Liver (tissue), 9 donors: ENCODE measurements around the gene PYGO2. TPM values are rescaled to one million over a fixed set of nuclear protein-coding genes. Genes with fewer than 3 reads are reported as not detected.

ENCODE experiments used
- DNase-seq: peaks from one replicate; pipeline ENCODE4 v3.0.0-alpha.2; 2017; ENCODE audit warnings: low spot score
- H3K27ac ChIP-seq, 2 donors: one replicate each; pipeline ENCODE4 v1.7.0; 2013; ENCODE audit warnings: inconsistent platforms in 2 of 2, low read length in 2 of 2, control low read depth in 1 of 2, low read depth in 1 of 2, mild to moderate bottlenecking in 1 of 2
- H3K27me3 ChIP-seq, 4 donors: one replicate each; pipeline versions ENCODE4 v1.6.1 to v1.7.0; 2013; ENCODE audit warnings: low read length in 3 of 4, inconsistent platforms in 1 of 4, mild to moderate bottlenecking in 1 of 4, moderate library complexity in 1 of 4; ENCODE audit not compliant: control insufficient read depth in 4 of 4, insufficient read depth in 4 of 4
- H3K36me3 ChIP-seq, 4 donors: one replicate each; pipeline versions ENCODE4 v1.6.1 to v1.7.0; 2013; ENCODE audit warnings: low read length in 3 of 4, mild to moderate bottlenecking in 3 of 4, low read depth in 1 of 4, moderate library complexity in 1 of 4; ENCODE audit not compliant: control insufficient read depth in 4 of 4, insufficient read depth in 3 of 4
- H3K4me1 ChIP-seq, 4 donors: one replicate each; pipeline versions ENCODE4 v1.6.1 to v1.7.0; 2013; ENCODE audit warnings: low read length in 3 of 4, mild to moderate bottlenecking in 3 of 4, moderate library complexity in 1 of 4; ENCODE audit not compliant: control insufficient read depth in 4 of 4, insufficient read depth in 4 of 4
- H3K4me3 ChIP-seq, 3 donors: one replicate each; pipeline versions ENCODE4 v1.6.1 to v1.7.0; 2013; ENCODE audit warnings: low read length in 3 of 3, control low read depth in 1 of 3, low read depth in 1 of 3, mild to moderate bottlenecking in 1 of 3
- H3K9ac ChIP-seq, 2 donors: one replicate each; pipeline ENCODE4 v1.7.0; 2013; ENCODE audit warnings: low read length in 2 of 2, mild to moderate bottlenecking in 2 of 2, moderate library complexity in 2 of 2, control low read depth in 1 of 2, low read depth in 1 of 2
- H3K9me3 ChIP-seq, 4 donors: one replicate each; pipeline versions ENCODE4 v1.6.1 to v1.7.0; 2013; ENCODE audit warnings: low read length in 3 of 4; ENCODE audit not compliant: control insufficient read depth in 4 of 4
- ATF3 ChIP-seq: IDR thresholded peaks from 2 replicates; pipeline ENCODE4 v1.6.1; 2016; ENCODE audit warnings: antibody characterized with exemption
- EGR1 ChIP-seq, 2 donors: IDR thresholded peaks; 2 replicates each; pipeline ENCODE4 v1.6.1; 2016 to 2018; ENCODE audit warnings: antibody characterized with exemption in 2 of 2, low read depth in 2 of 2
- FOXA1 ChIP-seq: IDR thresholded peaks from 2 replicates; pipeline ENCODE4 v1.6.1; 2016; ENCODE audit warnings: antibody characterized with exemption
- FOXA2 ChIP-seq: IDR thresholded peaks from 2 replicates; pipeline ENCODE4 v1.6.1; 2016; ENCODE audit warnings: antibody characterized with exemption
- GABPA ChIP-seq, 2 donors: IDR thresholded peaks in 1 of 2; conservative IDR thresholded peaks in 1 of 2; 2 replicates each; pipeline ENCODE4 v1.6.1; 2016; ENCODE audit warnings: antibody characterized with exemption in 2 of 2, mild to moderate bottlenecking in 1 of 2, moderate library complexity in 1 of 2
- HNF4A ChIP-seq, 2 donors: conservative IDR thresholded peaks; 2 replicates each; pipeline ENCODE4 v1.6.1; 2016; ENCODE audit warnings: antibody characterized with exemption in 2 of 2, mild to moderate bottlenecking in 2 of 2
- RAD21 ChIP-seq, 2 donors: IDR thresholded peaks; 2 replicates each; pipeline ENCODE4 v1.6.1; 2016; ENCODE audit warnings: antibody characterized with exemption in 2 of 2, mild to moderate bottlenecking in 2 of 2
- SP1 ChIP-seq: IDR thresholded peaks from 2 replicates; pipeline ENCODE4 v1.6.1; 2018; ENCODE audit warnings: antibody characterized with exemption, mild to moderate bottlenecking
- TAF1 ChIP-seq: conservative IDR thresholded peaks from 2 replicates; pipeline ENCODE4 v1.6.1; 2016; ENCODE audit warnings: antibody characterized with exemption, mild to moderate bottlenecking
- YY1 ChIP-seq: IDR thresholded peaks from 2 replicates; pipeline ENCODE4 v1.6.1; 2016; ENCODE audit warnings: antibody characterized with exemption, mild to moderate bottlenecking
- WGBS: extraction: QIAGEN DNeasy Blood & Tissue Kit; methylation state at CpG from one replicate; pipeline ENCODE4 v1.1.7; 2013; 5-methylcytosine and 5-hydroxymethylcytosine counted together
- polyA plus RNA-seq, 2 donors: library from polyadenylated mRNA; stranded (reverse) in 1 of 2; unstranded in 1 of 2; fragments of 200-250 nt in 1 of 2; fragments of >200 nt in 1 of 2; fragmentation: Nextera tagmentation in 1 of 2; extraction: Ambion mirVana in 1 of 2; gene quantifications; one replicate each; pipeline versions ENCODE4 v1.2.1 to v1.2.3, GENCODE V29; 2013 to 2015
- total RNA-seq, 2 donors: library from RNA; depleted of rRNA; stranded (reverse); fragments of >200 nt; gene quantifications; one replicate each; pipeline ENCODE4 v1.2.3, GENCODE V29; 2014
- TF ChIP-seq, protein P1 (sequence below): fragments of 150-350 bp; IDR thresholded peaks from 2 replicates; pipeline ENCODE4 v1.5.1; 2017; ENCODE audit warnings: improper control_type of control experiment, low read depth, low read length; ENCODE audit not compliant: missing input control
- TF ChIP-seq, protein P2 (sequence below): IDR thresholded peaks from 2 replicates; pipeline ENCODE4 v1.6.1; 2016; ENCODE audit warnings: antibody characterized with exemption
- TF ChIP-seq, protein P3 (sequence below): IDR thresholded peaks from 2 replicates; pipeline ENCODE4 v1.6.1; 2016; ENCODE audit warnings: antibody characterized with exemption
- donor health status: healthy.
- donor health status: healthy.
- donor health status: healthy.
- donor health status: healthy.
- donor health status: healthy.

The PYGO2 gene
- total and polyA plus RNA-seq, 4 donors: 5.0 to 8.2 (median 7.0) TPM

- no peak overlapping the region for H3K27ac ChIP-seq
- no peak for DNase-seq
- H3K36me3 ChIP-seq: peaks cover 0 to 22% (median 3%) of the 10 kb centered on the region in 4 donors
- WGBS: 86% methylated on average over 17 of the region's 17 CpGs
- no peak overlapping the region for H3K9ac ChIP-seq
- H3K4me1 ChIP-seq: peaks cover 6 to 40% (median 22%) of the 10 kb centered on the region in 4 donors
- no peaks in the 10 kb centered on the region for H3K9me3 ChIP-seq
- no peak for TF ChIP-seq RAD21 (IDR thresholded peaks at IDR 0.05)
- no peak for TF ChIP-seq SP1
- no peak for TF ChIP-seq FOXA1
- TF ChIP-seq, protein P1, sequence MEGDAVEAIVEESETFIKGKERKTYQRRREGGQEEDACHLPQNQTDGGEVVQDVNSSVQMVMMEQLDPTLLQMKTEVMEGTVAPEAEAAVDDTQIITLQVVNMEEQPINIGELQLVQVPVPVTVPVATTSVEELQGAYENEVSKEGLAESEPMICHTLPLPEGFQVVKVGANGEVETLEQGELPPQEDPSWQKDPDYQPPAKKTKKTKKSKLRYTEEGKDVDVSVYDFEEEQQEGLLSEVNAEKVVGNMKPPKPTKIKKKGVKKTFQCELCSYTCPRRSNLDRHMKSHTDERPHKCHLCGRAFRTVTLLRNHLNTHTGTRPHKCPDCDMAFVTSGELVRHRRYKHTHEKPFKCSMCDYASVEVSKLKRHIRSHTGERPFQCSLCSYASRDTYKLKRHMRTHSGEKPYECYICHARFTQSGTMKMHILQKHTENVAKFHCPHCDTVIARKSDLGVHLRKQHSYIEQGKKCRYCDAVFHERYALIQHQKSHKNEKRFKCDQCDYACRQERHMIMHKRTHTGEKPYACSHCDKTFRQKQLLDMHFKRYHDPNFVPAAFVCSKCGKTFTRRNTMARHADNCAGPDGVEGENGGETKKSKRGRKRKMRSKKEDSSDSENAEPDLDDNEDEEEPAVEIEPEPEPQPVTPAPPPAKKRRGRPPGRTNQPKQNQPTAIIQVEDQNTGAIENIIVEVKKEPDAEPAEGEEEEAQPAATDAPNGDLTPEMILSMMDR: no peak
- TF ChIP-seq GABPA (IDR thresholded peaks at IDR 0.05 in 1 of 2, conservative IDR thresholded peaks at IDR 0.05 in 1 of 2): no peak
- TF ChIP-seq, protein P2, sequence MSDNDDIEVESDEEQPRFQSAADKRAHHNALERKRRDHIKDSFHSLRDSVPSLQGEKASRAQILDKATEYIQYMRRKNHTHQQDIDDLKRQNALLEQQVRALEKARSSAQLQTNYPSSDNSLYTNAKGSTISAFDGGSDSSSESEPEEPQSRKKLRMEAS: no peak
- no peak for TF ChIP-seq HNF4A (conservative IDR thresholded peaks at IDR 0.05)
- TF ChIP-seq EGR1 (IDR thresholded peaks at IDR 0.05; ENCODE audit: low read depth in 2 of 2): no peak
- no peak for TF ChIP-seq TAF1
- TF ChIP-seq ATF3: no peak
- no peak for TF ChIP-seq FOXA2
- H3K4me3 ChIP-seq: no peak overlapping the region
- no peaks in the 10 kb centered on the region for H3K27me3 ChIP-seq
Observed at GRCh38 chr1:154945962-154946850, 15.4 kb downstream of the PYGO2 start.

DNA sequence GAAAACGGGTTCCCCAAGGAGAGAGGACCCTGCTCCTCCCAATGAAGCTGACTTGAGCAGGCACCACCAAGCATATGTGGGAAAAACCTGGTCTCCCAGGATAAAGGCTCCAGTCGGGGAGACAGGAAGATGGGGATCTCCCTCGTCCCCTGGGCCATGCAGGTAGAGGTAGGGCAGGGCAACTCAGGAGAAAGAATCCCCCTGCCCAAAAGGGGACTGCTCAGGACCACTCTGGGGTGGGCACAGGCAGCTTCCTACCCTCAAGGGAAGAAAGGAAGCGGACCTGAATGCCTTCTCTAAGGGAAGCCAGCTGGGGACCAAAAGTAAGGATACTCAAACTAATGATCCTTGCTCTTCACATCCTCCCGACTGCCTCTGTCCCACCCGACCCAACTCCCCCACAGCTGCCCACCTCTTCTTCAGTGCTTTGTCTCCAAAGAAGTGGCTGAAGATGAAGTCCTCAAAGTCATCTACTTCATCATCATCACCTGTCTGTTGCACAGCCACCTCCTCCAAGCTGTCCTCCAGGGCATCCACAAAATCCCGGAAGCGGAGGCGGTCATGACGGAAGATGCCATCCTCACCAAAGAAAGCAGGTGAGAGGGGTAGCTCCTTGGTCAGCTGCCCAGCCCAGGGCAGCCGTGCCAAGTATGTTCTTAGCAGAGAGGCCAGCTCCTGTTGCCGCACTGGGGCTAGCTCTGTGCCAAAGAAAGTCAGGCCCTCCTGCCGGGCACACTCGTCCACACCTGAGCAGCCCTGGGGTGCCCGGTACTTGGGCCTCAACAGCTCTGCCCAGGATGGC lies 16.2 kb downstream of the PYGO2 start:
- no peak overlapping the region for H3K4me3 ChIP-seq
- WGBS: 75% methylated on average over 15 of the region's 15 CpGs
- H3K4me1 ChIP-seq: peaks cover 6 to 42% (median 22%) of the 10 kb centered on the region in 4 donors
- no peaks in the 10 kb centered on the region for H3K9me3 ChIP-seq
- H3K27ac ChIP-seq: peak overlapping the region; percentile 60 to 73
- H3K36me3 ChIP-seq: peaks cover 0 to 14% (median 1%) of the 10 kb centered on the region in 4 donors
- TF ChIP-seq GABPA (IDR thresholded peaks at IDR 0.05 in 1 of 2, conservative IDR thresholded peaks at IDR 0.05 in 1 of 2): peak in 1 of 2 donors; percentile 3
- TF ChIP-seq YY1: no peak
- TF ChIP-seq, protein P3, sequence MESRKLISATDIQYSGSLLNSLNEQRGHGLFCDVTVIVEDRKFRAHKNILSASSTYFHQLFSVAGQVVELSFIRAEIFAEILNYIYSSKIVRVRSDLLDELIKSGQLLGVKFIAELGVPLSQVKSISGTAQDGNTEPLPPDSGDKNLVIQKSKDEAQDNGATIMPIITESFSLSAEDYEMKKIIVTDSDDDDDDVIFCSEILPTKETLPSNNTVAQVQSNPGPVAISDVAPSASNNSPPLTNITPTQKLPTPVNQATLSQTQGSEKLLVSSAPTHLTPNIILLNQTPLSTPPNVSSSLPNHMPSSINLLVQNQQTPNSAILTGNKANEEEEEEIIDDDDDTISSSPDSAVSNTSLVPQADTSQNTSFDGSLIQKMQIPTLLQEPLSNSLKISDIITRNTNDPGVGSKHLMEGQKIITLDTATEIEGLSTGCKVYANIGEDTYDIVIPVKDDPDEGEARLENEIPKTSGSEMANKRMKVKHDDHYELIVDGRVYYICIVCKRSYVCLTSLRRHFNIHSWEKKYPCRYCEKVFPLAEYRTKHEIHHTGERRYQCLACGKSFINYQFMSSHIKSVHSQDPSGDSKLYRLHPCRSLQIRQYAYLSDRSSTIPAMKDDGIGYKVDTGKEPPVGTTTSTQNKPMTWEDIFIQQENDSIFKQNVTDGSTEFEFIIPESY: no peak
- no peak overlapping the region for H3K9ac ChIP-seq
- DNase-seq: no peak
- H3K27me3 ChIP-seq: no peaks in the 10 kb centered on the region
